HUES64 (cell line): Measurements from ENCODE around the gene PPFIBP2.
"Not testable (repeated sequence)": the region's sequence is repeated elsewhere in the genome, so short reads cannot be mapped to it uniquely, and the experiment has no call there.

ENCODE experiments used
- H3K27ac ChIP-seq: 2 replicates; pipeline ENCODE4 v1.7.0; 2013; ENCODE audit warnings: low read depth, low read length, inconsistent platforms
- H3K27me3 ChIP-seq: 2 replicates; pipeline ENCODE4 v1.6.1; 2013; ENCODE audit warnings: mild to moderate bottlenecking, low read length; ENCODE audit not compliant: insufficient read depth
- H3K36me3 ChIP-seq: 2 replicates; pipeline ENCODE4 v1.6.1; 2013; ENCODE audit warnings: mild to moderate bottlenecking, low read length; ENCODE audit not compliant: insufficient read depth
- H3K4me1 ChIP-seq: 2 replicates; pipeline ENCODE4 v1.6.1; 2013; ENCODE audit warnings: mild to moderate bottlenecking, low read length, moderate library complexity; ENCODE audit not compliant: insufficient read depth
- H3K4me3 ChIP-seq: 2 replicates; pipeline ENCODE4 v1.5.1; 2013; ENCODE audit warnings: mild to moderate bottlenecking, low read length, moderate library complexity
- H3K9ac ChIP-seq: 2 replicates; pipeline ENCODE4 v1.6.1; 2013; ENCODE audit warnings: mild to moderate bottlenecking, low read depth, low read length
- H3K9me3 ChIP-seq: 2 replicates; pipeline ENCODE4 v1.6.1; 2013; ENCODE audit warnings: low read depth, low read length; ENCODE audit not compliant: insufficient read depth
- WGBS: fragments of 150-250, 120-280 bp; methylation state at CpG from one replicate; pipeline ENCODE4 v1.1.7; 2013; ENCODE audit warnings: missing lambda C conversion rate; 5-methylcytosine and 5-hydroxymethylcytosine counted together

Gene PPFIBP2

DNA sequence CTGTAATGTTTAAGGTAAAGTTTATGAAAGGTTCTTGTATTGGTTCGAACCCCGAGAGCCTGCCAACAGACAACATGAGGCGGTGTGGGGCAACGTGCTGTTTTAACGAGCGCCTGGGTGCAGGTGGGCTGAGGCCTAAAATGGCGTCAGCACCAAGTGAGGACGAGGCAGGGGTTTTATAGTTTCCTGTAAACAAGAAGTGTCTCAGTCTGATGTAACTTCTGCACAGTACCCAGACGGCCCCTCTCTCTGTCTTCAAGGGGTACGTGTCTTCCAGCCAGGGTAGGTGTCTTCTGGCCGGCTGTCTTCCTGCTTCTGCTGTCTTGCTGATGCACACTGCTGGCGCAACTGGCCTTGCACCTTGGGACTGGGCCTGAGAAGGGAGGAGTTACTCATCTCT is 2.7 kb downstream of the PPFIBP2 start:
- H3K9ac ChIP-seq = no peak overlapping the region
- no peaks in the 10 kb centered on the region for H3K36me3 ChIP-seq
- 96% methylated on average over 12 of the region's 12 CpGs for WGBS
- H3K9me3 ChIP-seq = no peaks in the 10 kb centered on the region
- peaks cover 25% of the 10 kb centered on the region for H3K27me3 ChIP-seq
- H3K4me1 ChIP-seq = peaks cover 14% of the 10 kb centered on the region; the same call in 1 of the 2 replicates
- no peak overlapping the region for H3K27ac ChIP-seq
- H3K4me3 ChIP-seq = no peak overlapping the region

DNA sequence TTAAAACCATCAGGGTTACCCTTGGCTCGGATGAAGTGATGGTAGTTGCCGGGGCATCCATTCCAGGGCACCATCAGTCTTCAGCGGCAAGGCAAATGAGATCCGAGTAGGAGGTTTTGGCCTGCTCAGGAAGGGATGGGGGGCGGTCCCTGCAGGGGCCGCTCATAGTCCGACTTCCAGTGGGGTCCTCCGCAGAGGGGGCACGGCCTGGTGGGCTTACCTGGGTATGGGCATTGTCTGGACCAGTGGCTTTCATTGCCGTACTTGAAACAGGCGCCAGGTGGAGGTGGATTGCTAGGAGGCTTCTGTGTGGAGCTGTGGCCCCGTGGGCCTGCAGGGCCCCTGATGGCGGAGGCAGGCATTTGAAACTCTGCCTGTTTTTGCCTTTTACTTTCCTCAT is 3.9 kb downstream of the PPFIBP2 start:
- H3K27ac ChIP-seq, H3K4me1 ChIP-seq, H3K9me3 ChIP-seq, H3K9ac ChIP-seq, H3K36me3 ChIP-seq, H3K4me3 ChIP-seq: not testable (repeated sequence)
- H3K27me3 ChIP-seq = peaks cover 25% of the 10 kb centered on the region
- 94% methylated on average over 13 of the region's 13 CpGs for WGBS

DNA sequence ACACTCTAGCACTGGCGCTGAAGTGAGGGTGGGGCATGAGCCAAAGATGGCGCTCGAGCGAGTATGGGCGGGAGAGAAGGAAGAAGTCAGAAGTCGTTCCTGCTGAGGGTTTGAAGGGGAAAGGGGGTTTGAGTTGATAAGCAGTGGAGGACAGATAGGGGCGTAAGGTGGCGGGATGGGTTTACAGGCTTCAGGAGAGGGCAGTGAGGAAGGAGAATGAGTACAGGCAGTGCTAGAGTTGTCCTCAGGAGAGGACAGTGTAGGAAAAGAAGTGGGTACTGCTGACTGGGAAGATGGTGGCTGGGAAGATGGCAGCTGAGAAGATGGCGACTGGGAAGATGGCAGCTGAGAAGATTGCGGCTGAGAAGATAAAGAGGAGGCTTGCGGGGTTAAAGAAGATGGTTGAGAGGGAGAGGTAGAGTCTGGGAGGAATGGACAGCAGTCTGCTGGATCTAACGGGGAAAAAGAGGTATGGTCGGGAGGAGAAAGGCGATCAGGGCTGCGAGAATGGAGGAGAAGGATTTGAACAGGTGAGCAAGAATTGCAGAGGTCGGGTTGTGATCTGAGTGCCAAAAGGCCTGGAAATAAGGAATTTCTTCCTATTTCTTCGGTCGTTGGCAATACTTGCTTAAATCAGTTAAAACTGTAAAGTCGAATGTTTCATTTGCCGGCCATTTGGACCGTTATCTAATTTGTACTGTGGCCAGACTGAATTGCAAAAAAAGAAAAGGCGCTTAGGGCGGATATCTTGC is 5.2 kb downstream of the PPFIBP2 start:
- H3K9ac ChIP-seq = no peak overlapping the region

GRCh38 chr11:7520011-7520942 is 6.5 kb downstream of the PPFIBP2 start:
- H3K27ac ChIP-seq = no peak overlapping the region
- no peak overlapping the region for H3K4me3 ChIP-seq
- 78% methylated on average over 14 of the region's 18 CpGs for WGBS
- peaks cover 10% of the 10 kb centered on the region for H3K27me3 ChIP-seq
- H3K4me1 ChIP-seq = 0 out of 2 replicates have a peak, but pooled peaks cover 4% of the 10 kb centered on the region
- no peaks in the 10 kb centered on the region for H3K9me3 ChIP-seq
- no peak overlapping the region for H3K9ac ChIP-seq
- no peaks in the 10 kb centered on the region for H3K36me3 ChIP-seq

More for the DNA sequence above, 5.2 kb downstream of the PPFIBP2 start:
- no peaks in the 10 kb centered on the region for H3K9me3 ChIP-seq
- no peaks in the 10 kb centered on the region for H3K36me3 ChIP-seq
- no peak overlapping the region for H3K27ac ChIP-seq
- H3K4me1 ChIP-seq = 0 out of 2 replicates have a peak, but pooled peaks cover 4% of the 10 kb centered on the region
- no peak overlapping the region for H3K4me3 ChIP-seq
- H3K27me3 ChIP-seq = peaks cover 23% of the 10 kb centered on the region
- 91% methylated on average over 23 of the region's 23 CpGs for WGBS

DNA sequence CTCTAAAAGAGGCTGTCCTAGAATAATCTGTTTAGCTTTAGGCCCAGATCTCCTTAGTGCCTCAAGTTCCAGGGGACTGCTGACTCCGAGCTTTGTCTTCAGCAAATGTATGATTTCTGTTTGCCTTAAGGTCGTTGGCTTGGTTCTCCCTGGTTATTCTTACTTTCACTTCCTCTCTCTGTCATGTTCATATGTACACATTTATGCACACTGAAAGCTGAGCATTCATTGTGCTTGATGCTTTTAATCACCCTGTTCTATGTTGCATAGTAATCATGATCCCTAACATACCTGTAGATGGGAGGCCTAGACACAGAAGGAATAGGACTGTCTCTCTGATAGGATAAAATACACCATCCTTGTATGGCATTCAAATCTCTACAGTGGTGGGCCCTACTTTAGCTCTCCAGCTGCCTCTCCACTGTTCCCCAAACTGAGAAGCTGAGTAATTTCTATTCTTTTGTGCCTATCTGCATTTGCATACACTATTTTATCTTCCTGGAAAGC is 7.2 kb downstream of the PPFIBP2 start:
- H3K9ac ChIP-seq = no peak overlapping the region
- no peaks in the 10 kb centered on the region for H3K36me3 ChIP-seq
- WGBS = 0% methylated on average over 1 of the region's 2 CpGs
- H3K27ac ChIP-seq = no peak overlapping the region
- peaks cover 3% of the 10 kb centered on the region; the same call in 1 of the 2 replicates for H3K27me3 ChIP-seq
- no peaks in the 10 kb centered on the region for H3K4me1 ChIP-seq
- no peak overlapping the region for H3K4me3 ChIP-seq
- H3K9me3 ChIP-seq = no peaks in the 10 kb centered on the region

DNA sequence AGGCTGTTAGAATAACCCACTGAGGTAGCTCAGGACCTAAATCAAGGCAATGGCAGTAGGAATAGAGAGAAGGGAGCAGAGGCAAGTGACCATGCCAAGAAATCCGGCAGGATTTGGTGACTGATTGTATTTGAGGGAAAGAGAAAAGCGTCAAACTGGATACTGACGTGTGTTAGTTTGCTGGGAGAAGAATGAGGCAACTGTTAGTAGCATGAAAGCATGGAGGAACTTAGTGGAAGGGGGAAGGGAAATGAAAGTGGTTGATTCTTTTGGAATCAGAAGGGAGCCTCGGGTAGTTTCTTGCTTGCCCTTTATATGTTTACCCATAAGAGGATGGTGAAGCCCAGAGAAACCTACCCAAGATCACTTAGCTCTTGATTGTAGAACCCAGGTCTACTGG is 8.3 kb downstream of the PPFIBP2 start:
- WGBS = 70% methylated on average over 4 of the region's 4 CpGs
- Histone ChIP-seq H3K9ac (no peak overlapping the region), H3K9me3 (no peaks in the 10 kb centered on the region), H3K4me1 (no peaks in the 10 kb centered on the region), H3K27me3 (no peaks in the 10 kb centered on the region), H3K36me3 (no peaks in the 10 kb centered on the region), H3K4me3 (no peak overlapping the region), H3K27ac (no peak overlapping the region)

DNA sequence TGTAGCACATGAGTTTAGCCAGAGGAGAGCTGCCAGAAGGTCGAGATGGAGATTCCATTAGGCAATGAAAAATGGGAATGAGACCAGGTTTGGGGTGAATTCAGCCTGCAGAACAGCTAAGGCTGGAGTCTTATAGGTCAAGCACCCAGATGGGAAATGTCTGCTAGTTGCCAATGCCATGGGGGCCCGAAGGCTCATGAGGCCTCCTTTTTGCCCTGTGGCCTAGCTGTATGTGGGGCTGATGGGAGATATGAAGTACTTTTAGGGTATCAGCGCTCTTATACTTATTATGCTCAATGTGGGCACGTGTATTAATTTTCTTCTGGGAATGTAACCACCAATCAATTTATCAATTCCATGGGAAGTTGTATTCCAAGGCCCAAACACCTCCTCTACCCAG is 8.7 kb downstream of the PPFIBP2 start:
- Histone ChIP-seq H3K27ac (no peak overlapping the region), H3K9ac (no peak overlapping the region), H3K9me3 (no peaks in the 10 kb centered on the region), H3K4me1 (no peaks in the 10 kb centered on the region), H3K27me3 (no peaks in the 10 kb centered on the region), H3K36me3 (no peaks in the 10 kb centered on the region), H3K4me3 (no peak overlapping the region)
- WGBS = 95% methylated on average over 4 of the region's 4 CpGs

GRCh38 chr11:7523416-7524210 is 9.8 kb downstream of the PPFIBP2 start:
- Histone ChIP-seq H3K4me1 (no peaks in the 10 kb centered on the region), H3K9ac (no peak overlapping the region)
- WGBS = 95% methylated on average over 6 of the region's 6 CpGs

GRCh38 chr11:7524462-7525235 is 10.8 kb downstream of the PPFIBP2 start:
- Histone ChIP-seq H3K27ac (no peak overlapping the region), H3K4me3 (no peak overlapping the region), H3K4me1 (no peaks in the 10 kb centered on the region), H3K27me3 (no peaks in the 10 kb centered on the region), H3K36me3 (no peaks in the 10 kb centered on the region), H3K9ac (no peak overlapping the region), H3K9me3 (no peaks in the 10 kb centered on the region)
- 93% methylated on average over 6 of the region's 6 CpGs for WGBS

More at GRCh38 chr11:7523416-7524210, 9.8 kb downstream of the PPFIBP2 start:
- no peak overlapping the region for H3K27ac ChIP-seq
- no peaks in the 10 kb centered on the region for H3K27me3 ChIP-seq
- no peaks in the 10 kb centered on the region for H3K36me3 ChIP-seq
- no peak overlapping the region for H3K4me3 ChIP-seq
- no peaks in the 10 kb centered on the region for H3K9me3 ChIP-seq

DNA sequence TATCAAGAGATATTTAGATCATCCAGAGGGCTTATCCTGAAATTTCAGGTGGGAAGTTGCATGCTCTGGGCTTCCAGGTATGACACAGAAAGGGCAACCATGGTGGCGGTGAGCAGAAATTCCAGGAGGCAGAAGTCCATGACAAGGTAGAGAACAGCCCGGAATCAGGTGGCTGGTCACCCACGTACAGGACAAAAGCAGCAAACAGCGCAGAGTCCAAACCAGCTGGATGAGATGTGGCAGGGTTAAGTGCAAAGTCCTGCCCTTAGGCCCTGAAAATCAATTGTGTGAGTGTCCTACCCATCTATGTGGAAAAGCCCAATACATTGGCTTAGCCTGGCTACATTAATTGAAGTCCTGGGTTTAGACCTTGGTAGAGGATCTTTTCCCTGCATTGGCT is 11.6 kb downstream of the PPFIBP2 start:
- no peaks in the 10 kb centered on the region for H3K4me1 ChIP-seq

More for the DNA sequence above, 11.6 kb downstream of the PPFIBP2 start:
- no peak overlapping the region for H3K27ac ChIP-seq
- no peaks in the 10 kb centered on the region for H3K36me3 ChIP-seq
- no peak overlapping the region for H3K9ac ChIP-seq
- H3K9me3 ChIP-seq = no peaks in the 10 kb centered on the region
- 92% methylated on average over 4 of the region's 4 CpGs for WGBS
- no peak overlapping the region for H3K4me3 ChIP-seq
- H3K27me3 ChIP-seq = no peaks in the 10 kb centered on the region
